HG03066 (cell line): ENCODE data around the gene OR12D2.
"Not testable (repeated sequence)": the region's sequence is repeated elsewhere in the genome, so short reads cannot be mapped to it uniquely, and the experiment has no call there.

Experiments
- ATAC-seq: cut with Tn5 transposase; IDR thresholded peaks from one replicate; pipeline ENCODE4 v1.9.1; 2021; ENCODE audit warnings: low read depth; ENCODE audit not compliant: unreplicated experiment

Gene OR12D2, protein sequence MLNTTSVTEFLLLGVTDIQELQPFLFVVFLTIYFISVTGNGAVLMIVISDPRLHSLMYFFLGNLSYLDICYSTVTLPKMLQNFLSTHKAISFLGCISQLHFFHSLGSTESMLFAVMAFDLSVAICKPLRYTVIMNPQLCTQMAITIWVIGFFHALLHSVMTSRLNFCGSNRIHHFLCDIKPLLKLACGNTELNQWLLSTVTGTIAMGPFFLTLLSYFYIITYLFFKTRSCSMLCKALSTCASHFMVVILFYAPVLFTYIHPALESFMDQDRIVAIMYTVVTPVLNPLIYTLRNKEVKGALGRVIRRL

GRCh38 chr6:29395331-29395730 lies at the start of gene OR12D2:
OR12D2 (plus strand) TSS chr6:29395631; CDS start chr6:29396700, 1,069 bp downstream.
- ATAC-seq, result no peak

DNA sequence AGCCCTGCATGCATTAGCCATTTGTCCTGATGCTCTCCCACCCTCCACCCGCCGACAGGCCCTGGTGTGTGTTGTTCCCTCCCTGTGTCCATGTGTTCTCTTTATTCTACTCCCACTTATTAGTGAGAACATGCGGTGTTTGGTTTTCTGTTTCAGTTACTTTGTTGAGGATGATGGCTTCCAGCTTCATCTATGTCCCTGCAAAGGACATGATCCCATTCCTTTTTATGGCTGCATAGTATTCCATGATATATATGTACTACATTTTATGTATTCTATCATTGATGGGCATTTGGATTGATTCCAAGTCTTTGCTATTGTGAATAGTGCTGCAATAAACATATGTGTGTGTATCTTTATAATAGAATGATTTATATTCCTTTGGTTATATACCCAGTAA lies 46.1 kb upstream of the OR12D2 start:
- ATAC-seq, result not testable (repeated sequence)

DNA sequence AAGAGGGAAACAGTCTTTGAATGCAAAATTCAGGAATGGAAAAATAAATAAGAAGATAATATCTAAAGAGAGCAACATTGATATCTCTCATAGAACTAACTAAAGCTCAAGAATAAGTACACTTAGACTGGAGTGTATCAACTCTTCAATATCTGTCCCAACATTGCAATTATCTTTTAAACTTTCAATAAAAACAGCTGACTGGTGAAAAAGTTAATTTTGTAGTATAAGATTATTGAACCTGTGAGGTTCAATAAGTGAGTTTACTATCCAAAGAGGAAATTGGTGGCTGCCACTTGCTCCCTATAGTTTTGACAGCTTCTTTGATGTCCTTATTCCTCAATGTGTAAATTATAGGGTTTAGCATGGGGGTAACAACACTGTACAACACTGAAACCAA lies 40.5 kb upstream of the OR12D2 start:
- ATAC-seq, result no peak

DNA sequence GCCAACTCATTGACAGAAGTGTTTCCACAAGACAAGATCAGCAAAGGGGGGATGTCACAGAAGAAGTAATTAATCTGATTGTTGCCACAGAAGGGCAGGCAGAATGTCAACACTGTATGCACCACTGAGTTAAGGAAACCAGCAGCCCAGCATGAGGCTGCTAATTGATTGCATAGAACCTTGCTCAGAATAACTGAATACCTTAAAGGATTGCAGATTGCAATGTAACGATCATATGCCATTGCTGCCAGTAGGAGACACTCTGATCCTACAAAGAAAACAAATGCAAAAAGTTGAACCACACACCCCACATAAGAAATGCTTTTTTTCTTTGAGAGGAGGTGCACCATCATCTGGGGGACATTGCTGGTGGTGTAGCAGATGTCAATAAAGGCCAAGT lies 39.8 kb upstream of the OR12D2 start:
- no peak for ATAC-seq

DNA sequence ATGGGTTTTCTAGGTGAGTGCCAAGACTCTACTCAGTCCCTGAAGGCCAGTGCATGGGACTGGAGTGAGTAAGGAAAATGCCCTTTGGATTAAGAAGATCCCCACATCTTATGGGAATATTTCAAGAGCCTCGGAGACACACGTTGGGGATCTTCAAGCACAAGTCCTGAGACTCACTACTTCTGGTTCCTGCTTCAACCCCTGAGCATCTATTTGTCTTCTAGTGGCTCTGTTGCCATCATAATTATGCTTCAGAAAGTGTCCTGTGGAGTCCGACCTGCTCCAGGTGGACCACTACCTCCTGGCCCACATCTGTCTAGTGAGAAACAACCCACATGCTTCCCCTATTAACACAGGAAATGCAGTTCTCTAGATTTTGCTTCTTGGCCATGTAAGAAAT lies 26.7 kb upstream of the OR12D2 start, which contains the start of gene OR5V1:
Gene OR5V1, minus strand, starts transcription at position 101 of the 400 bp plus-strand sequence. CDS start 12,670 bp downstream, outside the sequence.
- no peak for ATAC-seq

DNA sequence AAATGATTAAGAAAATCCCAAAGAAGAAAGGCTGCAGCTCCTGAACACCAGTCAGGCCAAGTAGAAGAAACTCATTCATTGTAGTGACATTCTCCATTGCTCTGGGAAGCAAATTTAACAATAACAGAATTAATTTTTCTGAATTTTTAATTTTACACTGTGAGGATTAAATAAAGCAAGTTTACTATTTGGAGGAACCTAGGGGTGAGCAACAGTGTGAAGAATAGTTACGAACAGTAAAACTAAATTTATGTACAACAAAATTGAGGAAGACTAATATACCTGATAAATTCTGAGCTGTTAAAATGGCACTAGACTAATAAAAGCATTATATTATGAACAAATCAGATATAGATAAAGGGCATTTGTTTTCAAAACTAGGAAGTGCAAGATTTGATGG lies 20.2 kb upstream of the OR12D2 start, which contains the start of gene OR12D3:
Gene OR12D3, minus strand, starts transcription at position 101 of the 400 bp plus-strand sequence. Its CDS starts 4 bp downstream, at position 97.
- ATAC-seq, result no peak

DNA sequence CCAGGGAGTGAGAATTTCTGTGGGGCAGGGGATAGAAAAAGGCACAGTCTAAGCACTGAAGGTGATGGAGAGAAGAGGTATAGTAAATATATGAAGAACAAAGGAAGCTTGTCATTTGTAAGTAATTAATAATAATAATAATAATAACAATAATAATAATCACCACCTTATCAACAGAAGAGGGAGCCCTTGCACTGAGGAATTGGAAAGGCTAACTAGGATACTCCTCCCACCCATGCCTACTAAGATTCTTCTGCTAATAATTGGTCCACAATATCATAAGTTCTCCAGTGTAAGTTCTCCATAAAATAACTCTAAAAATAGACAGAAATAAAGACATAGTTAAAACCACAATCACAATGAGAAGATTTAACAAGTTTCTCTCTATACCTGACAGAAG lies 19.4 kb upstream of the OR12D2 start:
- ATAC-seq, result no peak

DNA sequence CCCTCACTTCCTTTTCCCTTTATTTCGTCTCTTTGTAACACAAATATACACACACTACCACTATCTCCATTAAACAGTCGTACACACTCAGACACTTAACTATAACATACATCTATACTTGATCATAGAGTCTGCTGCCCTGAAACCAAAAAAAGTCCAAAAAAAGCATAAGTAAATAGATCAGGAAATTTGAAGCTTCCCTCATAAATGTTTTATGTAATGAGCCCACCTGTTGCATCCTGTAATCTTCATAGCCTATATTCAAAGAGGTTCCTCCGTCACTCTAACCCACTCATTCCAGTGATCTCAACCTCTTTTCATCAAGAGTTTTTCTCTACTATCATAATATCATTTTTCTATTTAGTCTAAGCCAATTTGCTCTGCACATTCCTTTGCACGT lies 6.9 kb upstream of the OR12D2 start:
- ATAC-seq, result no peak

- no peak for ATAC-seq
Observed at GRCh38 chr6:29399525-29399924, 4.1 kb downstream of the OR12D2 start.

- no peak for ATAC-seq
Observed at GRCh38 chr6:29403801-29404200, 8.4 kb downstream of the OR12D2 start.

- no peak for ATAC-seq
Observed at GRCh38 chr6:29414588-29414987, 19.2 kb downstream of the OR12D2 start, which contains the start of gene OR12D1. OR12D1 (plus strand) TSS chr6:29414928.

DNA sequence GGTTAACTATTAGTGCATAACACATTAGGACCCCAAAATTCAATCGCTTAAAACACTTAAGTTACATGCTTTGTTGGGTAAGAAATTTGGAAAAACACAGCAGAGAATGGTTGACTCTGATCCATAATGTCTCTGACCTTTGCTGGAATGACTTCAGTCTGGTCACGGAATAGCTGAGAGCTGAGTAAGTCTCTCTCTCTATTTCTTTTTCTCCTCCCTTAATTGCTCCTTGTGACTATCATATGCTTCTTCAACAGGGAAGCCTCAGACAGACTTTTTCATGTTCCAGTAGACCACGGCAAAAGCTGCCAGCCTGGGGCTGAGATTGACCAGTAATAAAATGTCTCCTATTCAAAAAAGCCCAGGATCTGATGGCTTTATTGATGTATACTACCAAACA lies 24.1 kb downstream of the OR12D2 start:
- no peak for ATAC-seq

DNA sequence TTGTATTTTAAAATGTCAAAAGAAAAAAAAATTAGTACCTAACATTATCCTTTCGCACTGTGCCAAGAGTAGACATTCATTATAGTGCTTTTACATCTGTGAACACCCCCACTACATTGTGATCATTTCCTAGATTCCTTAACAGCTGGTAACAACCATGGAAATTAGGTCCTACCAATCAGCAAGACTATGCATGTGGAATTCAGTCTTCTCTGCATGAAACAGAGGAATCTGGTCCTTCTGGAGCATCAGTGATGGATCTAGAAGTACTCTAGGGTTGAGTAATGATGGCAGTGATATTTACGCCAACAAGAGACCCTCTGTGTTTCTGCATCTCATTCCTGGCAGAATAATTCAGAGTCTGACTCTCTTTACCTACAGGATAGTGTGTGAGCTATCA lies 28.7 kb downstream of the OR12D2 start:
- no peak for ATAC-seq

DNA sequence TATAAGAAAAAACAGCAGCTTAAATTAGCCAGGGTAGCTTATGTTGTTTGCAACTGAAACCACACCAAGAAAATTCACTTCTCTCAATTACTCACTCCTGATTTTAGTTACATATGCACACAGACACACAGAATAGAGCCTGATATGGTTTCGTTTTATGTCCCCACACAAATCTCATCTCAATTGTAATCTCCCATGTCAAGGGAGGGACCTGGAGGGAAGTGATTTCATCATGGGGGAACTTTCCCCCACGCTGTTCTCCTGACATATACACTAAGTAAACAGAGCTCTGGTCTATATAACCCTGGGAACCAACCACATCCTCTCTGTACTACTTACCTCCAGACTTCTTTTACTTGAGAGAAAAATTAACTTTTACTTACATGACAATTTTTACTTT lies 29.1 kb downstream of the OR12D2 start:
- no peak for ATAC-seq

DNA sequence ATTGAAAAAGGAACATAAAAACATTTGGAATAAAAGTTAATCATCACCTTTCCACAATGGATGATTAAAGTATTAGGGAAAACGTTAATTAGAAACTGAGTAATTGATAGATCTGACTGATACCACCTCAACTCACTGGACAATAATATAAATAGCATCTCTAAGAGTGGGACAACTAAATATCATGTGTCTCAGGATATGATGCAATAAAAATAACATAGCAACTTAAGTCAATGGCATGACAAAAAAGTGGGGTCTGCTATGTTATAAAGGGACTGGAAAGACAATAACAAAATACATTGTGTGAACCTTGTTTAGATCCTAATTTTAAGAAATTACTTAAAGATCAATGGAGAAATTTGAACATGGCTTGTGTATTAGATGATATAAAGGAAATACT lies 29.6 kb downstream of the OR12D2 start:
- ATAC-seq, result no peak

GRCh38 chr6:29426654-29427053 lies 31.2 kb downstream of the OR12D2 start:
- no peak for ATAC-seq

GRCh38 chr6:29436730-29437129 lies 41.3 kb downstream of the OR12D2 start:
- ATAC-seq, result not testable (repeated sequence)

DNA sequence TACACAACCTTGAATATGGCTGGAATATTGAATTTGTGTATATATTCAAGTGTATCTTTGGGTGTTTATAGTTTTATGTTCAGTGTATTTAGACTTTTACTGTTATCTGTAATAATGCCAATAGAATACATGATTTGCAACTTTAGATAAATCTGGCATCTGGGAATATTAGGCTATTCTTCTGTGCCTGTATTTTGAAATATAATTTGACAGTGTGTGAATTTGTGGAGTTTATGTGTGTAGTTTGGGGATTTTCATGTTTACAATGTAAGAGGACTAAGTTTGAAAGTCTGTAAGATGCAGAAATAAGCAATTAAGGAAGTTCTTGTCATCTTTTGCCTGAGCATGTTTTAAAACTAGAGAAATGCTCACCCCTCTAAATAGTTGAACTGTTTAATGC lies 43.6 kb downstream of the OR12D2 start, which contains the start of gene OR10C1:
Gene OR10C1, plus strand, starts transcription at position 301 of the 400 bp plus-strand sequence. CDS start 710 bp downstream, outside the sequence.
- ATAC-seq, result no peak

- ATAC-seq, result no peak
Observed at GRCh38 chr6:29442719-29443118, 47.3 kb downstream of the OR12D2 start.

DNA sequence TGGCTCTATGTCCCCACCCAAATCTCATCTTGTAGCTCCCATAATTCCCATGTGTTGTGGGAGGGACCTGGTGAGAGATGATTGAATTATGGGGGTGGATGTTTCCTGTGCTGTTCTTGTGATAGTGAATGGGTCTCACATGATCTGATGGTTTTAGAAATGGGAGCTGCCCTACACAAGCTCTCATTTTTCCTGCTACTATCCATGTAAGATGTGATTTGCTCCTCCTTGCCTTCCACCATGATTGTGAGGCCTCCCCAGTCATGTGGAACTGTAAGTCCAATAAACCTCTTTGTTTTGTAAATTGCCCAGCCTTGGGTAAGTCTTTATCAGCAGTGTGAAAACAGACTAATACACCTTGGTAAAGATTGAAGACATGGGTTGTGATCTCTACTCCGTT lies 48.6 kb downstream of the OR12D2 start:
- not testable (repeated sequence) for ATAC-seq
